GM23338 (cell line): ENCODE data around the gene TBCD. TPM values are rescaled to one million over a fixed set of nuclear protein-coding genes. Genes with fewer than 3 reads are reported as not detected.

ENCODE experiments used
- ETS1 ChIP-seq: IDR thresholded peaks from 2 replicates; pipeline ENCODE4 v1.6.1; 2016; ENCODE audit warnings: antibody characterized with exemption
- NANOG ChIP-seq: IDR thresholded peaks from 2 replicates; pipeline ENCODE4 v1.6.1; 2016; ENCODE audit warnings: antibody characterized with exemption, borderline replicate concordance
- REST ChIP-seq: IDR thresholded peaks from one replicate; pipeline ENCODE4 v1.6.1; 2018; ENCODE audit warnings: antibody characterized with exemption; ENCODE audit not compliant: unreplicated experiment
- ZNF114 ChIP-seq: fragments of 250-450 bp; sonication (Bioruptor Pico); IDR thresholded peaks from 2 replicates; pipeline ENCODE4 v1.5.0; 2020; ENCODE audit warnings: mild to moderate bottlenecking, moderate library complexity
- ZNF462 ChIP-seq: fragments of 250-450 bp; sonication (Bioruptor Pico); IDR thresholded peaks from 2 replicates; pipeline ENCODE4 v1.5.0; 2020; ENCODE audit warnings: mild to moderate bottlenecking, moderate library complexity
- polyA plus RNA-seq: library from polyadenylated mRNA; unstranded; fragments of >200 nt; fragmentation: Nextera tagmentation; extraction: Ambion mirVana; gene quantifications from 2 replicates; pipeline ENCODE4 v1.2.1, GENCODE V29; 2016
- total RNA-seq: library from RNA; depleted of rRNA; stranded (reverse); fragments of >200 nt; shearing (Covaris generic); gene quantifications from 2 replicates; pipeline ENCODE4 v1.2.3, GENCODE V29; 2014

Gene TBCD
- total and polyA plus RNA-seq, 2 experiments from 2014 or later: 75.0 to 116 TPM

- TF ChIP-seq ZNF462 (no peak), ZNF114 (CRISPR knock-in tag) (no peak), REST (no peak), NANOG (no peak), ETS1 (no peak)
Observed at GRCh38 chr17:82803606-82804005, 51.7 kb downstream of the TBCD start (continued).
